Loucy (cell line): ENCODE data around the gene HADHB.

Source experiments
- CTCF ChIP-seq: fragments of 200-600 bp; sonication (generic); conservative IDR thresholded peaks from 2 replicates; pipeline ENCODE4 v1.5.1; 2014; ENCODE audit warnings: mild to moderate bottlenecking, antibody characterized with exemption, low read length
- EZH2phosphoT487 ChIP-seq: fragments of 200-600 bp; IDR thresholded peaks from 2 replicates; pipeline ENCODE4 v1.6.1; 2018; ENCODE audit warnings: antibody characterized with exemption, mild to moderate bottlenecking, moderate library complexity, borderline replicate concordance

- TF ChIP-seq CTCF (no peak), EZH2phosphoT487 (no peak)
Measured at GRCh38 chr2:26212011-26212410, 32.7 kb upstream of the HADHB start.
